BLaER1 treated with 17β-estradiol and CSF1 and Interleukin-3, amounts not matched to agents 10 nM and 100 nM (cell line): ENCODE results near the gene GRID1.

Experiments used
- H3K27ac ChIP-seq, 11 experiments: shearing (Covaris generic); formaldehyde crosslinking; 2 replicates each; pipeline ENCODE4 v1.8.1; 2022
- H3K27me3 ChIP-seq, 11 experiments: shearing (Covaris generic); formaldehyde crosslinking; 2 replicates each; pipeline ENCODE4 v1.8.1; 2022
- H3K36me3 ChIP-seq, 11 experiments: shearing (Covaris generic); formaldehyde crosslinking; 2 replicates each; pipeline ENCODE4 v1.8.1; 2022
- H3K4me1 ChIP-seq, 10 experiments: shearing (Covaris generic); formaldehyde crosslinking; 2 replicates each; pipeline ENCODE4 v1.8.1; 2022
- H3K4me2 ChIP-seq, 11 experiments: shearing (Covaris generic); formaldehyde crosslinking; 2 replicates each; pipeline ENCODE4 v1.8.1; 2022
- H3K4me3 ChIP-seq, 10 experiments: shearing (Covaris generic); formaldehyde crosslinking; 2 replicates each; pipeline ENCODE4 v1.8.1; 2022
- H3K9ac ChIP-seq, 11 experiments: shearing (Covaris generic); formaldehyde crosslinking; 2 replicates each; pipeline ENCODE4 v1.8.1; 2022
- H3K9me3 ChIP-seq, 11 experiments: shearing (Covaris generic); formaldehyde crosslinking; replicated peaks in 1 of 11; 2 replicates each; pipeline ENCODE4 v1.8.1; 2022
- H4K20me1 ChIP-seq, 11 experiments: shearing (Covaris generic); formaldehyde crosslinking; 2 replicates each; pipeline ENCODE4 v1.8.1; 2022
- Cebpa-rat ChIP-seq, 11 experiments: shearing (Covaris generic); IDR thresholded peaks; 2 replicates each; pipeline ENCODE4 v1.8.1; 2022

The GRID1 gene

GRCh38 chr10:86064931-86065662 is 301.5 kb downstream of the GRID1 start:
- Histone ChIP-seq H3K9ac (no peak overlapping the region), H3K27me3 (no peaks in the 10 kb centered on the region), H3K36me3 (no peaks in the 10 kb centered on the region), H3K4me2 (no peak overlapping the region), H4K20me1 (no peaks in the 10 kb centered on the region; a peak in 1 of 22 replicates), H3K27ac (no peak overlapping the region), H3K4me3 (no peak overlapping the region), H3K4me1 (no peaks in the 10 kb centered on the region; a peak in 1 of 20 replicates), H3K9me3 (no peaks in the 10 kb centered on the region)
- no peak for TF ChIP-seq Cebpa-rat (IDR thresholded peaks at IDR 0.05)

GRCh38 chr10:86064219-86064618 is 302.4 kb downstream of the GRID1 start:
- H3K4me2 ChIP-seq, result no peak overlapping the region

GRCh38 chr10:86063341-86063740 is 303.3 kb downstream of the GRID1 start:
- H3K4me1 ChIP-seq, result no peaks in the 10 kb centered on the region; a peak in 1 of 20 replicates
- no peak overlapping the region for H3K4me2 ChIP-seq
- no peak overlapping the region for H3K9ac ChIP-seq
- H3K36me3 ChIP-seq, result no peaks in the 10 kb centered on the region
- no peak overlapping the region for H3K27ac ChIP-seq
- no peaks in the 10 kb centered on the region for H3K27me3 ChIP-seq
- H3K9me3 ChIP-seq, result no peaks in the 10 kb centered on the region
- no peak overlapping the region for H3K4me3 ChIP-seq
- TF ChIP-seq Cebpa-rat (IDR thresholded peaks at IDR 0.05), result no peak
- no peaks in the 10 kb centered on the region; a peak in 1 of 22 replicates for H4K20me1 ChIP-seq

More at GRCh38 chr10:86064219-86064618, 302.4 kb downstream of the GRID1 start:
- H3K27ac ChIP-seq, result no peak overlapping the region
- no peaks in the 10 kb centered on the region; a peak in 1 of 20 replicates for H3K4me1 ChIP-seq
- H3K9ac ChIP-seq, result no peak overlapping the region
- H3K27me3 ChIP-seq, result no peaks in the 10 kb centered on the region
- no peaks in the 10 kb centered on the region for H3K9me3 ChIP-seq
- TF ChIP-seq Cebpa-rat (IDR thresholded peaks at IDR 0.05), result no peak
- no peaks in the 10 kb centered on the region; a peak in 1 of 22 replicates for H4K20me1 ChIP-seq
- no peak overlapping the region for H3K4me3 ChIP-seq
- no peaks in the 10 kb centered on the region for H3K36me3 ChIP-seq

GRCh38 chr10:86062647-86063145 is 303.9 kb downstream of the GRID1 start:
- no peak for TF ChIP-seq Cebpa-rat (IDR thresholded peaks at IDR 0.05)
- Histone ChIP-seq H3K9me3 (no peaks in the 10 kb centered on the region), H3K27me3 (no peaks in the 10 kb centered on the region), H3K4me3 (no peak overlapping the region), H3K36me3 (no peaks in the 10 kb centered on the region), H4K20me1 (no peaks in the 10 kb centered on the region; a peak in 1 of 22 replicates), H3K4me2 (no peak overlapping the region), H3K27ac (no peak overlapping the region), H3K9ac (no peak overlapping the region), H3K4me1 (no peaks in the 10 kb centered on the region)

- Histone ChIP-seq H3K4me1 (no peaks in the 10 kb centered on the region), H3K9me3 (no peaks in the 10 kb centered on the region), H3K9ac (no peak overlapping the region), H3K4me2 (no peak overlapping the region), H4K20me1 (no peaks in the 10 kb centered on the region; a peak in 1 of 22 replicates), H3K4me3 (no peak overlapping the region), H3K27me3 (no peaks in the 10 kb centered on the region), H3K36me3 (no peaks in the 10 kb centered on the region), H3K27ac (no peak overlapping the region)
- no peak for TF ChIP-seq Cebpa-rat (IDR thresholded peaks at IDR 0.05)
These were observed 304.4 kb downstream of the GRID1 start for GRCh38 chr10:86062198-86062550.

- Histone ChIP-seq H4K20me1 (no peaks in the 10 kb centered on the region; a peak in 1 of 22 replicates), H3K36me3 (no peaks in the 10 kb centered on the region), H3K4me3 (no peak overlapping the region), H3K4me2 (no peak overlapping the region), H3K9ac (no peak overlapping the region), H3K27ac (no peak overlapping the region), H3K27me3 (no peaks in the 10 kb centered on the region), H3K9me3 (no peaks in the 10 kb centered on the region), H3K4me1 (no peaks in the 10 kb centered on the region)
- TF ChIP-seq Cebpa-rat (IDR thresholded peaks at IDR 0.05), result no peak
These were observed 305.1 kb downstream of the GRID1 start for GRCh38 chr10:86061278-86062197.

GRCh38 chr10:86060386-86061277 is 306.0 kb downstream of the GRID1 start:
- no peak overlapping the region for H3K9ac ChIP-seq
- no peaks in the 10 kb centered on the region for H3K9me3 ChIP-seq
- no peak for TF ChIP-seq Cebpa-rat (IDR thresholded peaks at IDR 0.05)
- H3K36me3 ChIP-seq, result no peaks in the 10 kb centered on the region
- no peaks in the 10 kb centered on the region for H3K27me3 ChIP-seq
- H3K4me3 ChIP-seq, result no peak overlapping the region
- H3K4me2 ChIP-seq, result no peak overlapping the region
- H3K4me1 ChIP-seq, result no peaks in the 10 kb centered on the region
- H4K20me1 ChIP-seq, result no peaks in the 10 kb centered on the region
- no peak overlapping the region for H3K27ac ChIP-seq

GRCh38 chr10:86059892-86060291 is 306.7 kb downstream of the GRID1 start:
- no peaks in the 10 kb centered on the region for H3K9me3 ChIP-seq
- no peak for TF ChIP-seq Cebpa-rat (IDR thresholded peaks at IDR 0.05)
- no peak overlapping the region for H3K4me2 ChIP-seq
- no peak overlapping the region for H3K27ac ChIP-seq
- no peaks in the 10 kb centered on the region for H4K20me1 ChIP-seq
- H3K36me3 ChIP-seq, result no peaks in the 10 kb centered on the region
- H3K4me3 ChIP-seq, result no peak overlapping the region
- no peaks in the 10 kb centered on the region for H3K4me1 ChIP-seq
- no peak overlapping the region for H3K9ac ChIP-seq
- no peaks in the 10 kb centered on the region for H3K27me3 ChIP-seq

GRCh38 chr10:86058964-86059363 is 307.6 kb downstream of the GRID1 start:
- Histone ChIP-seq H3K4me2 (no peak overlapping the region), H3K9me3 (no peaks in the 10 kb centered on the region), H3K9ac (no peak overlapping the region), H3K36me3 (no peaks in the 10 kb centered on the region), H3K4me1 (no peaks in the 10 kb centered on the region), H3K27me3 (no peaks in the 10 kb centered on the region), H3K27ac (no peak overlapping the region), H4K20me1 (no peaks in the 10 kb centered on the region), H3K4me3 (no peak overlapping the region)
- no peak for TF ChIP-seq Cebpa-rat (IDR thresholded peaks at IDR 0.05)
